GM23338 (cell line): ENCODE results near the gene PPBP. TPM values are rescaled to one million over a fixed set of nuclear protein-coding genes. Genes with fewer than 3 reads are reported as not detected.
A peak's percentile ranks its signal among the peaks of the same experiment; 100 is the strongest.

Source experiments
- ATAC-seq: fragments of 200-7000 bp; cut with Tn5 transposase; 3 replicates; pipeline ENCODE4 v1.9.1; 2020
- DNase-seq: peaks from one replicate; pipeline ENCODE4 v3.0.0-alpha.2; 2015; ENCODE audit warnings: low spot score
- H2AFZ ChIP-seq: fragments of 200-600 bp; sonication (generic); 2 replicates; pipeline ENCODE4 v1.8.0; 2016; ENCODE audit warnings: antibody characterized with exemption, mild to moderate bottlenecking, moderate library complexity
- H3F3A ChIP-seq: fragments of 200-600 bp; sonication (generic); replicated peaks from 2 replicates; pipeline ENCODE4 v1.8.0; 2017; ENCODE audit warnings: antibody characterized with exemption, mixed run types, low read depth
- H3K27ac ChIP-seq: fragments of 200-600 bp; sonication (generic); 2 replicates; pipeline ENCODE4 v1.6.1; 2016; ENCODE audit warnings: low read depth
- H3K27me3 ChIP-seq: fragments of 200-600 bp; sonication (generic); 2 replicates; pipeline ENCODE4 v1.8.0; 2016; ENCODE audit warnings: mild to moderate bottlenecking, mixed run types, moderate library complexity; ENCODE audit not compliant: insufficient read depth
- H3K36me3 ChIP-seq: fragments of 200-600 bp; sonication (generic); 2 replicates; pipeline ENCODE4 v1.8.0; 2016; ENCODE audit warnings: mild to moderate bottlenecking; ENCODE audit not compliant: insufficient read depth
- H3K4me1 ChIP-seq: fragments of 200-600 bp; sonication (generic); 2 replicates; pipeline ENCODE4 v1.8.0; 2016; ENCODE audit warnings: mild to moderate bottlenecking, moderate library complexity; ENCODE audit not compliant: insufficient read depth
- H3K4me2 ChIP-seq: fragments of 200-600 bp; sonication (generic); 2 replicates; pipeline ENCODE4 v1.7.1; 2017; ENCODE audit warnings: mixed run types
- H3K4me3 ChIP-seq: fragments of 200-600 bp; sonication (generic); 2 replicates; pipeline ENCODE4 v1.6.1; 2016; ENCODE audit warnings: mixed run types
- H3K79me2 ChIP-seq: fragments of 200-600 bp; sonication (generic); replicated peaks from 2 replicates; pipeline ENCODE4 v1.8.0; 2017; ENCODE audit warnings: mild to moderate bottlenecking; ENCODE audit not compliant: insufficient read depth
- H3K9me2 ChIP-seq: fragments of 200-600 bp; sonication (generic); 2 replicates; pipeline ENCODE4 v1.8.0; 2017; ENCODE audit not compliant: insufficient read depth
- H4K20me1 ChIP-seq: fragments of 200-600 bp; sonication (generic); replicated peaks from 2 replicates; pipeline ENCODE4 v1.8.0; 2017; ENCODE audit warnings: mild to moderate bottlenecking; ENCODE audit not compliant: insufficient read depth
- H3K27ac Mint-ChIP-seq: 2 replicates; pipeline ENCODE4 v1.8.0; 2020; ENCODE audit warnings: inconsistent platforms, mild to moderate bottlenecking, moderate library complexity, mixed read lengths
- H3K27me3 Mint-ChIP-seq: 3 replicates; pipeline ENCODE4 v1.8.0; 2022; ENCODE audit warnings: low read depth, mild to moderate bottlenecking, moderate library complexity, mixed read lengths, inconsistent platforms; ENCODE audit not compliant: insufficient read depth, poor library complexity
- H3K36me3 Mint-ChIP-seq: 3 replicates; pipeline ENCODE4 v1.8.0; 2021; ENCODE audit warnings: low read depth, mild to moderate bottlenecking, inconsistent platforms, moderate library complexity, mixed read lengths
- H3K4me1 Mint-ChIP-seq: 3 replicates; pipeline ENCODE4 v1.8.0; 2020; ENCODE audit warnings: mild to moderate bottlenecking, inconsistent platforms, mixed read lengths
- H3K4me3 Mint-ChIP-seq: 3 replicates; pipeline ENCODE4 v1.8.0; 2021; ENCODE audit warnings: moderate library complexity, mild to moderate bottlenecking, inconsistent platforms, mixed read lengths
- H3K9me3 Mint-ChIP-seq: 3 replicates; pipeline ENCODE4 v1.8.0; 2020; ENCODE audit warnings: moderate library complexity, mild to moderate bottlenecking, inconsistent platforms, mixed read lengths
- JUNB ChIP-seq: IDR thresholded peaks from one replicate; pipeline ENCODE4 v1.6.1; 2016; ENCODE audit warnings: antibody characterized with exemption; ENCODE audit not compliant: unreplicated experiment
- polyA plus RNA-seq: library from polyadenylated mRNA; unstranded; fragments of >200 nt; fragmentation: Nextera tagmentation; extraction: Ambion mirVana; gene quantifications from 2 replicates; pipeline ENCODE4 v1.2.1, GENCODE V29; 2016
- total RNA-seq: library from RNA; depleted of rRNA; stranded (reverse); fragments of >200 nt; shearing (Covaris generic); gene quantifications from 2 replicates; pipeline ENCODE4 v1.2.3, GENCODE V29; 2014
- TF ChIP-seq, protein P1 (sequence below): fragments of 250-450 bp; sonication (Bioruptor Pico); IDR thresholded peaks from 2 replicates; pipeline ENCODE4 v1.5.0; 2020; ENCODE audit warnings: mild to moderate bottlenecking, moderate library complexity
- TF ChIP-seq, protein P2 (sequence below), 2 experiments: fragments of 200-600 bp in 1 of 2; sonication (generic) in 1 of 2; conservative IDR thresholded peaks; 2 replicates each; pipeline versions ENCODE4 v1.5.1 to v1.6.1; 2016 to 2017; ENCODE audit warnings: antibody characterized with exemption in 2 of 2, low read depth in 2 of 2, mild to moderate bottlenecking in 2 of 2, moderate library complexity in 1 of 2

The PPBP gene
- total and polyA plus RNA-seq, 2 experiments from 2014 or later = 0.35 to 0.50 TPM

- Histone ChIP-seq H3K79me2 (no peaks in the 10 kb centered on the region), H3K4me3 (no peak overlapping the region), H3K4me2 (no peak overlapping the region), H3K27me3 (no peaks in the 10 kb centered on the region), H4K20me1 (no peaks in the 10 kb centered on the region), H3F3A (no peaks in the 10 kb centered on the region), H3K9me2 (peaks cover 29% of the 10 kb centered on the region), H3K27ac (no peak overlapping the region), H2AFZ (peak overlapping the region; percentile 97), H3K36me3 (no peaks in the 10 kb centered on the region; the same call in 1 of the 2 replicates), H3K4me1 (no peaks in the 10 kb centered on the region)
- peaks cover 6% of the 10 kb centered on the region for H3K27me3 Mint-ChIP-seq
- ATAC-seq (peak; percentile 99), DNase-seq (peak; percentile 84)
- H3K4me1 Mint-ChIP-seq = peaks cover 3% of the 10 kb centered on the region
- H3K4me3 Mint-ChIP-seq = no peak overlapping the region
- TF ChIP-seq JUNB = no peak
- TF ChIP-seq, protein P1, sequence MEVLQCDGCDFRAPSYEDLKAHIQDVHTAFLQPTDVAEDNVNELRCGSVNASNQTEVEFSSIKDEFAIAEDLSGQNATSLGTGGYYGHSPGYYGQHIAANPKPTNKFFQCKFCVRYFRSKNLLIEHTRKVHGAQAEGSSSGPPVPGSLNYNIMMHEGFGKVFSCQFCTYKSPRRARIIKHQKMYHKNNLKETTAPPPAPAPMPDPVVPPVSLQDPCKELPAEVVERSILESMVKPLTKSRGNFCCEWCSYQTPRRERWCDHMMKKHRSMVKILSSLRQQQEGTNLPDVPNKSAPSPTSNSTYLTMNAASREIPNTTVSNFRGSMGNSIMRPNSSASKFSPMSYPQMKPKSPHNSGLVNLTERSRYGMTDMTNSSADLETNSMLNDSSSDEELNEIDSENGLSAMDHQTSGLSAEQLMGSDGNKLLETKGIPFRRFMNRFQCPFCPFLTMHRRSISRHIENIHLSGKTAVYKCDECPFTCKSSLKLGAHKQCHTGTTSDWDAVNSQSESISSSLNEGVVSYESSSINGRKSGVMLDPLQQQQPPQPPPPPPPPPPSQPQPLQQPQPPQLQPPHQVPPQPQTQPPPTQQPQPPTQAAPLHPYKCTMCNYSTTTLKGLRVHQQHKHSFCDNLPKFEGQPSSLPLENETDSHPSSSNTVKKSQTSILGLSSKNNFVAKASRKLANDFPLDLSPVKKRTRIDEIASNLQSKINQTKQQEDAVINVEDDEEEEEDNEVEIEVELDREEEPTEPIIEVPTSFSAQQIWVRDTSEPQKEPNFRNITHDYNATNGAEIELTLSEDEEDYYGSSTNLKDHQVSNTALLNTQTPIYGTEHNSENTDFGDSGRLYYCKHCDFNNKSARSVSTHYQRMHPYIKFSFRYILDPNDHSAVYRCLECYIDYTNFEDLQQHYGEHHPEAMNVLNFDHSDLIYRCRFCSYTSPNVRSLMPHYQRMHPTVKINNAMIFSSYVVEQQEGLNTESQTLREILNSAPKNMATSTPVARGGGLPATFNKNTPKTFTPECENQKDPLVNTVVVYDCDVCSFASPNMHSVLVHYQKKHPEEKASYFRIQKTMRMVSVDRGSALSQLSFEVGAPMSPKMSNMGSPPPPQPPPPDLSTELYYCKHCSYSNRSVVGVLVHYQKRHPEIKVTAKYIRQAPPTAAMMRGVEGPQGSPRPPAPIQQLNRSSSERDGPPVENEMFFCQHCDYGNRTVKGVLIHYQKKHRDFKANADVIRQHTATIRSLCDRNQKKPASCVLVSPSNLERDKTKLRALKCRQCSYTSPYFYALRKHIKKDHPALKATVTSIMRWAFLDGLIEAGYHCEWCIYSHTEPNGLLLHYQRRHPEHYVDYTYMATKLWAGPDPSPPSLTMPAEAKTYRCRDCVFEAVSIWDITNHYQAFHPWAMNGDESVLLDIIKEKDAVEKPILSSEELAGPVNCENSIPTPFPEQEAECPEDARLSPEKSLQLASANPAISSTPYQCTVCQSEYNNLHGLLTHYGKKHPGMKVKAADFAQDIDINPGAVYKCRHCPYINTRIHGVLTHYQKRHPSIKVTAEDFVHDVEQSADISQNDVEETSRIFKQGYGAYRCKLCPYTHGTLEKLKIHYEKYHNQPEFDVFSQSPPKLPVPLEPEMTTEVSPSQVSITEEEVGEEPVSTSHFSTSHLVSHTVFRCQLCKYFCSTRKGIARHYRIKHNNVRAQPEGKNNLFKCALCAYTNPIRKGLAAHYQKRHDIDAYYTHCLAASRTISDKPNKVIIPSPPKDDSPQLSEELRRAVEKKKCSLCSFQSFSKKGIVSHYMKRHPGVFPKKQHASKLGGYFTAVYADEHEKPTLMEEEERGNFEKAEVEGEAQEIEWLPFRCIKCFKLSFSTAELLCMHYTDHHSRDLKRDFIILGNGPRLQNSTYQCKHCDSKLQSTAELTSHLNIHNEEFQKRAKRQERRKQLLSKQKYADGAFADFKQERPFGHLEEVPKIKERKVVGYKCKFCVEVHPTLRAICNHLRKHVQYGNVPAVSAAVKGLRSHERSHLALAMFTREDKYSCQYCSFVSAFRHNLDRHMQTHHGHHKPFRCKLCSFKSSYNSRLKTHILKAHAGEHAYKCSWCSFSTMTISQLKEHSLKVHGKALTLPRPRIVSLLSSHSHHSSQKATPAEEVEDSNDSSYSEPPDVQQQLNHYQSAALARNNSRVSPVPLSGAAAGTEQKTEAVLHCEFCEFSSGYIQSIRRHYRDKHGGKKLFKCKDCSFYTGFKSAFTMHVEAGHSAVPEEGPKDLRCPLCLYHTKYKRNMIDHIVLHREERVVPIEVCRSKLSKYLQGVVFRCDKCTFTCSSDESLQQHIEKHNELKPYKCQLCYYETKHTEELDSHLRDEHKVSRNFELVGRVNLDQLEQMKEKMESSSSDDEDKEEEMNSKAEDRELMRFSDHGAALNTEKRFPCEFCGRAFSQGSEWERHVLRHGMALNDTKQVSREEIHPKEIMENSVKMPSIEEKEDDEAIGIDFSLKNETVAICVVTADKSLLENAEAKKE (CRISPR knock-in tag) = 0 out of 2 replicates have a peak, but pooled peaks have one; percentile 7
- TF ChIP-seq, protein P2, sequence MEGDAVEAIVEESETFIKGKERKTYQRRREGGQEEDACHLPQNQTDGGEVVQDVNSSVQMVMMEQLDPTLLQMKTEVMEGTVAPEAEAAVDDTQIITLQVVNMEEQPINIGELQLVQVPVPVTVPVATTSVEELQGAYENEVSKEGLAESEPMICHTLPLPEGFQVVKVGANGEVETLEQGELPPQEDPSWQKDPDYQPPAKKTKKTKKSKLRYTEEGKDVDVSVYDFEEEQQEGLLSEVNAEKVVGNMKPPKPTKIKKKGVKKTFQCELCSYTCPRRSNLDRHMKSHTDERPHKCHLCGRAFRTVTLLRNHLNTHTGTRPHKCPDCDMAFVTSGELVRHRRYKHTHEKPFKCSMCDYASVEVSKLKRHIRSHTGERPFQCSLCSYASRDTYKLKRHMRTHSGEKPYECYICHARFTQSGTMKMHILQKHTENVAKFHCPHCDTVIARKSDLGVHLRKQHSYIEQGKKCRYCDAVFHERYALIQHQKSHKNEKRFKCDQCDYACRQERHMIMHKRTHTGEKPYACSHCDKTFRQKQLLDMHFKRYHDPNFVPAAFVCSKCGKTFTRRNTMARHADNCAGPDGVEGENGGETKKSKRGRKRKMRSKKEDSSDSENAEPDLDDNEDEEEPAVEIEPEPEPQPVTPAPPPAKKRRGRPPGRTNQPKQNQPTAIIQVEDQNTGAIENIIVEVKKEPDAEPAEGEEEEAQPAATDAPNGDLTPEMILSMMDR (conservative IDR thresholded peaks at IDR 0.05; ENCODE audit: low read depth in 2 of 2) = peak; percentile 66 to 98
- H3K36me3 Mint-ChIP-seq = peaks cover 42% of the 10 kb centered on the region
- H3K27ac Mint-ChIP-seq = no peak overlapping the region
- H3K9me3 Mint-ChIP-seq = peaks cover 49% of the 10 kb centered on the region
These were observed 23.0 kb downstream of the PPBP start for GRCh38 chr4:73964862-73965611.
